Neural crest cell (in vitro differentiated cells): Measurements from ENCODE around the gene PFKFB3. TPM values are rescaled to one million over a fixed set of nuclear protein-coding genes. Genes with fewer than 3 reads are reported as not detected.

Experiments used
- DNase-seq: peaks from one replicate; pipeline ENCODE4 v3.0.0; 2021; ENCODE audit warnings: low read depth, mixed read lengths, low spot score
- H3K27ac Mint-ChIP-seq: one replicate; pipeline ENCODE4 v1.8.0; 2021; ENCODE audit warnings: mild to moderate bottlenecking, mixed read lengths; ENCODE audit not compliant: unreplicated experiment
- H3K27me3 Mint-ChIP-seq: 2 replicates; pipeline ENCODE4 v1.8.0; 2021; ENCODE audit warnings: low read depth, mild to moderate bottlenecking, mixed read lengths
- H3K36me3 Mint-ChIP-seq: 2 replicates; pipeline ENCODE4 v1.8.0; 2021; ENCODE audit warnings: low read depth, mild to moderate bottlenecking, mixed read lengths
- H3K4me1 Mint-ChIP-seq: 2 replicates; pipeline ENCODE4 v1.8.0; 2021; ENCODE audit warnings: mixed read lengths
- H3K4me3 Mint-ChIP-seq: one replicate; pipeline ENCODE4 v1.8.0; 2021; ENCODE audit warnings: mild to moderate bottlenecking, mixed read lengths
- H3K9me3 Mint-ChIP-seq: 2 replicates; pipeline ENCODE4 v1.8.0; 2021; ENCODE audit warnings: mixed read lengths
- total RNA-seq: library from RNA; stranded (reverse); gene quantifications from 2 replicates; pipeline ENCODE4 v1.2.1, GENCODE V29; 2021
- TF ChIP-seq, protein P1 (sequence below): fragments of 200-600 bp; sonication (generic); conservative IDR thresholded peaks from 2 replicates; pipeline ENCODE4 v1.5.0; 2021; ENCODE audit warnings: antibody characterized with exemption, mild to moderate bottlenecking

PFKFB3 gene
- total RNA-seq, 1 donor from 2014 or later: 36.7 TPM

DNA sequence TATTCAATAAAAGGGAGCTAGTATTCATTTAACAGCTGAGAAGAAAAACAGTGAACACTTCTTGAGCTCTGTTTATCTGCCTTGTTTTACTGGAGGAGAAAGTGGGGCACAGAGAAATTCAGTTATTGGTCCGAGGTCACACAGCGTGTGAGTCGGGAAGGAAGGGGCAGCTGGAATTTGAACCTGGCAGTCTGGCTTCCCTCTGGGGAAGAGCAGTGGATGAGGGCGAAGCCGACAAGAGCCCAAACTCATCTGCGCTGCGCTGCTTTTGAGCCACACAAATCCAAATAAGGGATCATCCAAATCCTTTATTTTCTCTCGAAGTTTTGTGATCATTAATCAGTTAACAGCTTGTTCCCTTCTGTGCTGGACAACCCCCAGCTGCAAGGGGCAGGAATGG, 23.7 kb upstream of the PFKFB3 start:
- Mint-ChIP-seq H3K4me3 (no peak overlapping the region), H3K4me1 (peaks cover 4% of the 10 kb centered on the region), H3K27ac (no peak overlapping the region), H3K9me3 (no peaks in the 10 kb centered on the region), H3K36me3 (no peaks in the 10 kb centered on the region), H3K27me3 (no peaks in the 10 kb centered on the region)
- no peak for DNase-seq
- TF ChIP-seq, protein P1, sequence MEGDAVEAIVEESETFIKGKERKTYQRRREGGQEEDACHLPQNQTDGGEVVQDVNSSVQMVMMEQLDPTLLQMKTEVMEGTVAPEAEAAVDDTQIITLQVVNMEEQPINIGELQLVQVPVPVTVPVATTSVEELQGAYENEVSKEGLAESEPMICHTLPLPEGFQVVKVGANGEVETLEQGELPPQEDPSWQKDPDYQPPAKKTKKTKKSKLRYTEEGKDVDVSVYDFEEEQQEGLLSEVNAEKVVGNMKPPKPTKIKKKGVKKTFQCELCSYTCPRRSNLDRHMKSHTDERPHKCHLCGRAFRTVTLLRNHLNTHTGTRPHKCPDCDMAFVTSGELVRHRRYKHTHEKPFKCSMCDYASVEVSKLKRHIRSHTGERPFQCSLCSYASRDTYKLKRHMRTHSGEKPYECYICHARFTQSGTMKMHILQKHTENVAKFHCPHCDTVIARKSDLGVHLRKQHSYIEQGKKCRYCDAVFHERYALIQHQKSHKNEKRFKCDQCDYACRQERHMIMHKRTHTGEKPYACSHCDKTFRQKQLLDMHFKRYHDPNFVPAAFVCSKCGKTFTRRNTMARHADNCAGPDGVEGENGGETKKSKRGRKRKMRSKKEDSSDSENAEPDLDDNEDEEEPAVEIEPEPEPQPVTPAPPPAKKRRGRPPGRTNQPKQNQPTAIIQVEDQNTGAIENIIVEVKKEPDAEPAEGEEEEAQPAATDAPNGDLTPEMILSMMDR: no peak

DNA sequence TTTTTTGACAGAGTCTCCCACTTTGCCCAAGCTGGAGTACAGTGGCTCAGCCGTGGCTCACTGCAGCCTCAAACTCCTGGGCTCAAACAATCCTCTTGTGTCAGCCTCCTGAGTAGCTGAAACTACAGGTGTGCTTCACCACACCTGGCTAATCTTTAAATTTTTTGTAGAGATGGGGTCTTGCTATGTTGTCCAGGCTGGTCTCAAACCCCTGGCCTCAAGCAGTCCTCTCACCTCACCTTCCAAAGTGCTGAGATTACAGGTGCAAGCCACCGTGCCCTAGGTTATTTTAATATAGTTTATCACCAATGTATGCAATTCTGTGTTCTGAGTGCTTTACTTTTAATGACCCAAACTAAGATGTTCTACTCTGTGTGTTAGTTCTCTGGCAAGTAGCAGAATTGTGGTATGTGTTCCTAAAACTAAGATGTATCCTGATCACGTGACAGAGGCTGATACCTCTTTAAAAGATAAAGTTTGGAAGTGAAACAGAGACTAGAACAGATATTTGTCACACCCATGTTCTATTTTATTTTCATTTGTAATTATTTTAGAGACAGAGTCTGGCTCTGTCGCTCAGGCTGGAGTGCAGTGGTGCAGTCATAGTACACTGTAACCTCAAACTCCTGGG, 22.1 kb upstream of the PFKFB3 start:
- DNase-seq: no peak
- TF ChIP-seq, protein P1: no peak

DNA sequence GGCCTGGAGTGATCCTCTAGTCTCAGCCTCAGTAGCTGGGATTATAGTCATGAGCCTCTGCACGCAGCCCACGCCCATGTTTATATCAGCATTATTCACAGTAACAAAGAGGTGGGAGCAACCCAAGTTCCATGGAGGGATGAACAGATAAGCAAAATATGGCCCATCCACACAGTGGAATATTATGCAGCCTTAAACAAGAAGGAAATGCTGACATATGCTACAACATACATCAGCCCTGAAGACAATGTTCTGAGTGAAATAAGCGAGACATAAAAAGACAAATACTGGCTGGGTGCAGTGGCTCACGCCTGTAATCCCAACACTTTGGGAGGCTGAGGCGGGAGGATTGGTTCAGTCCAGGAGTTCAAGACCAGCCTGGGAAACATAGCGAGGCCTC, 21.5 kb upstream of the PFKFB3 start:
- Mint-ChIP-seq H3K27me3 (no peaks in the 10 kb centered on the region), H3K4me3 (no peak overlapping the region), H3K27ac (no peak overlapping the region), H3K36me3 (no peaks in the 10 kb centered on the region), H3K9me3 (no peaks in the 10 kb centered on the region), H3K4me1 (peaks cover 9% of the 10 kb centered on the region)
- DNase-seq: no peak
- TF ChIP-seq, protein P1: no peak

More for the DNA sequence above, 22.1 kb upstream of the PFKFB3 start:
- Mint-ChIP-seq H3K9me3 (no peaks in the 10 kb centered on the region), H3K27ac (no peak overlapping the region), H3K36me3 (no peaks in the 10 kb centered on the region), H3K27me3 (no peaks in the 10 kb centered on the region), H3K4me1 (peaks cover 9% of the 10 kb centered on the region), H3K4me3 (no peak overlapping the region)

DNA sequence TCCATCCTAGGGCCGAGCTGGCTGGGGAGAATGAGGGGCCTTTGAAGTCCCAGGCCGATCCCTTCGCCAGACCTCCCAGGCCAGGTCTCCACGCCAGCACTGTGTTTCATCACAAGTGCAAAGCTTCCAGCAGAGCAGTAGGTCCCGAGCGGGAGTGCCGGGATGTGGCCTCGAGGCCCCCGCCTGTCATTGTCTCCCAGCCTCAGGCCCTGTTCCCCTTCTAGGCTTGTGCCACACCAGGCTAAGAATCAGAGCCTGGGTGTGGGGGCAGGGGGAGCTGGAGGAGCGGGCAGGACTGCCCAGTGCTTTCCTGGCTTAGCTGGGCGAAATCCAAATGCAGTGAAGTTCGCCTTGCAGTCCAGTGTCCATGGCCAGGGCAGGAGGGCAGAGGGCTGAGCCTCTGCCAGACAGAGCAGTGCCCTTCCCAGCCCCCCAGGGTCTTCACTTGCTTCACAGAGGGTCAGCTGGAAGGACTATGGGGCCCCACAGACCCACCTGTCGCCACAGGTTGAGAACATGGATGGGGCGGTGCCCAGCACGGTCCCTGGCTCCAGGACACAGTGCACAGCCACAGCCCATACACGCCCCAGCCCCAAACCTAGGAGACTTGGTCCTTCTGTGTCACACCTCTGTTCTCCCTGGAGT, 20.2 kb upstream of the PFKFB3 start:
- Mint-ChIP-seq H3K27me3 (no peaks in the 10 kb centered on the region), H3K4me1 (peaks cover 9% of the 10 kb centered on the region), H3K9me3 (no peaks in the 10 kb centered on the region), H3K36me3 (no peaks in the 10 kb centered on the region), H3K4me3 (no peak overlapping the region), H3K27ac (no peak overlapping the region)
- TF ChIP-seq, protein P1: no peak
- no peak for DNase-seq

- H3K4me1 Mint-ChIP-seq: peaks cover 5% of the 10 kb centered on the region
- H3K9me3 Mint-ChIP-seq: no peaks in the 10 kb centered on the region
- no peak overlapping the region for H3K4me3 Mint-ChIP-seq
- no peaks in the 10 kb centered on the region for H3K27me3 Mint-ChIP-seq
- DNase-seq: no peak
- TF ChIP-seq, protein P1: no peak
- peaks cover under 1% of the 10 kb centered on the region for H3K36me3 Mint-ChIP-seq
- peak overlapping the region; percentile 89 for H3K27ac Mint-ChIP-seq
Measured at GRCh38 chr10:6185039-6185716, 17.6 kb upstream of the PFKFB3 start.
